ENCODE data around the gene THSD7B. TPM values are rescaled to one million over a fixed set of nuclear protein-coding genes. Genes with fewer than 3 reads are reported as not detected.

THSD7B gene
- polyA plus RNA-seq, 2 of the 4 experiments (the other 2 are of a cell fraction) = not detected

- Histone ChIP-seq H3K27ac (no peak overlapping the region), H3K4me3 (no peak overlapping the region), H3K4me1 (no peaks in the 10 kb centered on the region), H3K9me3 (no peaks in the 10 kb centered on the region), H3K4me2 (no peak overlapping the region)
- ATAC-seq (no peak), DNase-seq (ENCODE audit: low read depth in 1 of 2, low spot score in 1 of 2) (no peak), FAIRE-seq (no peak)
- ChIA-PET CTCF (interaction anchor here (0.6 kb wide), 1 partner anchor 81 kb away, joined by 3 read pairs; no protein-coding TSS in a partner anchor), POLR2A (no interaction called here)
- WGBS (ENCODE audit: missing lambda C conversion rate) = 34% methylated on average over 4 of the region's 4 CpGs
- TF ChIP-seq ZNF302 (CRISPR knock-in tag; IDR thresholded peaks at IDR 0.05) (no peak), CBX8 (IDR thresholded peaks at IDR 0.05) (no peak), NR3C1 (IDR thresholded peaks at IDR 0.05) (no peak), ZFP36 (IDR thresholded peaks at IDR 0.05; ENCODE audit: borderline replicate concordance, partially characterized antibody) (no peak), ATOH8 (CRISPR knock-in tag; IDR thresholded peaks at IDR 0.05; ENCODE audit: low read depth) (no peak), BHLHE40 (IDR thresholded peaks at IDR 0.05; ENCODE audit: low read depth, low read length) (no peak), JUNB (IDR thresholded peaks at IDR 0.05) (no peak)
- TF ChIP-seq, protein P1, sequence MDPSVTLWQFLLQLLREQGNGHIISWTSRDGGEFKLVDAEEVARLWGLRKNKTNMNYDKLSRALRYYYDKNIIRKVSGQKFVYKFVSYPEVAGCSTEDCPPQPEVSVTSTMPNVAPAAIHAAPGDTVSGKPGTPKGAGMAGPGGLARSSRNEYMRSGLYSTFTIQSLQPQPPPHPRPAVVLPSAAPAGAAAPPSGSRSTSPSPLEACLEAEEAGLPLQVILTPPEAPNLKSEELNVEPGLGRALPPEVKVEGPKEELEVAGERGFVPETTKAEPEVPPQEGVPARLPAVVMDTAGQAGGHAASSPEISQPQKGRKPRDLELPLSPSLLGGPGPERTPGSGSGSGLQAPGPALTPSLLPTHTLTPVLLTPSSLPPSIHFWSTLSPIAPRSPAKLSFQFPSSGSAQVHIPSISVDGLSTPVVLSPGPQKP (IDR thresholded peaks at IDR 0.05; ENCODE audit: low read depth, low read length) = no peak
Measured at GRCh38 chr2:136818839-136819238, 53.5 kb downstream of the THSD7B start.

GRCh38 chr2:136823291-136823690, 57.9 kb downstream of the THSD7B start:
- 48% methylated on average over 7 of the region's 7 CpGs for WGBS (ENCODE audit: missing lambda C conversion rate)
- Histone ChIP-seq H3K27ac (no peak overlapping the region), H3K4me2 (no peak overlapping the region), H3K4me1 (no peaks in the 10 kb centered on the region), H3K4me3 (no peak overlapping the region), H3K9me3 (no peaks in the 10 kb centered on the region)
- FAIRE-seq = no peak
- ChIA-PET CTCF (no interaction called here), POLR2A (no interaction called here)
- ATAC-seq = no peak
- TF ChIP-seq HOXB5 (CRISPR knock-in tag; IDR thresholded peaks at IDR 0.05) (no peak), TP53 (CRISPR knock-in tag; IDR thresholded peaks at IDR 0.05) (no peak), MAFK (IDR thresholded peaks at IDR 0.05; ENCODE audit: partially characterized antibody) (no peak), ESRRA (IDR thresholded peaks at IDR 0.05; ENCODE audit: borderline replicate concordance, low read length) (no peak), NPAS2 (CRISPR knock-in tag; IDR thresholded peaks at IDR 0.05; ENCODE audit: borderline replicate concordance) (no peak), ZSCAN20 (CRISPR knock-in tag; IDR thresholded peaks at IDR 0.05) (no peak), ATOH8 (CRISPR knock-in tag; IDR thresholded peaks at IDR 0.05; ENCODE audit: low read depth) (no peak), RARB (CRISPR knock-in tag; IDR thresholded peaks at IDR 0.05) (no peak), ZC3H11A (IDR thresholded peaks at IDR 0.05) (no peak), BCL3 (IDR thresholded peaks at IDR 0.05) (no peak), EHF (CRISPR knock-in tag; IDR thresholded peaks at IDR 0.05) (no peak), HMGXB4 (CRISPR knock-in tag; IDR thresholded peaks at IDR 0.05; ENCODE audit: borderline replicate concordance) (no peak), RFX5 (IDR thresholded peaks at IDR 0.05) (no peak), BHLHE40 (IDR thresholded peaks at IDR 0.05; ENCODE audit: low read depth, low read length) (no peak), MAZ (IDR thresholded peaks at IDR 0.05; ENCODE audit: borderline replicate concordance, low read depth, low read length) (no peak), CHD4 (IDR thresholded peaks at IDR 0.05; ENCODE audit: borderline replicate concordance) (no peak), JUNB (IDR thresholded peaks at IDR 0.05) (no peak)
- TF ChIP-seq, protein P1 (IDR thresholded peaks at IDR 0.05; ENCODE audit: low read depth, low read length) = no peak
- TF ChIP-seq, protein P2, sequence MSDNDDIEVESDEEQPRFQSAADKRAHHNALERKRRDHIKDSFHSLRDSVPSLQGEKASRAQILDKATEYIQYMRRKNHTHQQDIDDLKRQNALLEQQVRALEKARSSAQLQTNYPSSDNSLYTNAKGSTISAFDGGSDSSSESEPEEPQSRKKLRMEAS (IDR thresholded peaks at IDR 0.05) = no peak
- DNase-seq (ENCODE audit: low read depth in 1 of 2, low spot score in 1 of 2) = no peak
